ENCODE measurements around the gene C1QTNF12. TPM values are rescaled to one million over a fixed set of nuclear protein-coding genes. Genes with fewer than 3 reads are reported as not detected.
"Not testable (repeated sequence)": the region's sequence is repeated elsewhere in the genome, so short reads cannot be mapped to it uniquely, and the experiment has no call there.

The C1QTNF12 gene
- total and polyA plus RNA-seq, 2 experiments from 2014 or later = 3.8 to 6.6 TPM

- no peak overlapping the region for H2AFZ ChIP-seq
- H4K20me1 ChIP-seq (ENCODE audit: insufficient read depth, poor library complexity, severe bottlenecking) = no peaks in the 10 kb centered on the region
- H3K9me2 ChIP-seq (replicated peaks; ENCODE audit: insufficient read depth) = no peaks in the 10 kb centered on the region
- no peak overlapping the region for H3K4me3 ChIP-seq
- 97% methylated on average over 50 of the region's 50 CpGs for WGBS (ENCODE audit: low lambda C conversion rate, missing lambda C conversion rate)
- DNase-seq (ENCODE audit: low spot score) = no peak
- H3K79me2 ChIP-seq = peaks cover under 1% of the 10 kb centered on the region
- H3K4me2 ChIP-seq = no peak overlapping the region
- H3K4me1 ChIP-seq (ENCODE audit: insufficient read depth) = no peaks in the 10 kb centered on the region
- no peak overlapping the region for H3K27ac ChIP-seq
- H3K36me3 ChIP-seq (replicated peaks; ENCODE audit: insufficient read depth, low read depth) = no peaks in the 10 kb centered on the region
- no peaks in the 10 kb centered on the region for H3K9me3 ChIP-seq (ENCODE audit: low read depth)
- TF ChIP-seq EZH2 (IDR thresholded peaks at IDR 0.05; ENCODE audit: borderline replicate concordance) (no peak), CTCF (IDR thresholded peaks at IDR 0.05; ENCODE audit: poor library complexity) (no peak), EZH2phosphoT487 (IDR thresholded peaks at IDR 0.05; ENCODE audit: low read depth, severe bottlenecking, unreplicated experiment) (no peak)
- no peaks in the 10 kb centered on the region for H3K27me3 ChIP-seq
These were observed 7.6 kb upstream of the C1QTNF12 start for GRCh38 chr1:1253972-1254666.

GRCh38 chr1:1253314-1253713 is 6.8 kb upstream of the C1QTNF12 start:
- Histone ChIP-seq H3K4me1 (ENCODE audit: insufficient read depth) (no peaks in the 10 kb centered on the region), H3K4me2 (no peak overlapping the region), H3K9me2 (replicated peaks; ENCODE audit: insufficient read depth) (no peaks in the 10 kb centered on the region), H4K20me1 (ENCODE audit: insufficient read depth, poor library complexity, severe bottlenecking) (no peaks in the 10 kb centered on the region), H3K36me3 (replicated peaks; ENCODE audit: insufficient read depth, low read depth) (no peaks in the 10 kb centered on the region), H3K79me2 (no peaks in the 10 kb centered on the region), H2AFZ (no peak overlapping the region), H3K9me3 (ENCODE audit: low read depth) (no peaks in the 10 kb centered on the region), H3K27me3 (no peaks in the 10 kb centered on the region), H3K27ac (no peak overlapping the region), H3K4me3 (no peak overlapping the region)
- no peak for TF ChIP-seq EZH2 (IDR thresholded peaks at IDR 0.05; ENCODE audit: borderline replicate concordance)
- TF ChIP-seq EZH2phosphoT487 (IDR thresholded peaks at IDR 0.05; ENCODE audit: low read depth, severe bottlenecking, unreplicated experiment) = no peak
- TF ChIP-seq CTCF (IDR thresholded peaks at IDR 0.05; ENCODE audit: poor library complexity) = no peak
- DNase-seq (ENCODE audit: low spot score) = no peak
- WGBS (ENCODE audit: low lambda C conversion rate, missing lambda C conversion rate) = 96% methylated on average over 12 of the region's 12 CpGs

- 79% methylated on average over 14 of the region's 16 CpGs for WGBS (ENCODE audit: low lambda C conversion rate, missing lambda C conversion rate)
- Histone ChIP-seq H3K9me3 (ENCODE audit: low read depth) (no peaks in the 10 kb centered on the region), H3K27me3 (peaks cover 19% of the 10 kb centered on the region), H3K79me2 (no peaks in the 10 kb centered on the region), H4K20me1 (ENCODE audit: insufficient read depth, poor library complexity, severe bottlenecking) (no peaks in the 10 kb centered on the region), H3K4me2 (no peak overlapping the region), H3K4me3 (no peak overlapping the region), H3K27ac (no peak overlapping the region), H3K4me1 (ENCODE audit: insufficient read depth) (peaks cover 3% of the 10 kb centered on the region), H2AFZ (no peak overlapping the region), H3K36me3 (replicated peaks; ENCODE audit: insufficient read depth, low read depth) (no peaks in the 10 kb centered on the region), H3K9me2 (replicated peaks; ENCODE audit: insufficient read depth) (no peaks in the 10 kb centered on the region)
- DNase-seq (ENCODE audit: low spot score) = no peak
- no peak for TF ChIP-seq CTCF (IDR thresholded peaks at IDR 0.05; ENCODE audit: poor library complexity)
- no peak for TF ChIP-seq EZH2 (IDR thresholded peaks at IDR 0.05; ENCODE audit: borderline replicate concordance)
- TF ChIP-seq EZH2phosphoT487 (IDR thresholded peaks at IDR 0.05; ENCODE audit: low read depth, severe bottlenecking, unreplicated experiment) = no peak
These were observed 4.3 kb upstream of the C1QTNF12 start for GRCh38 chr1:1250786-1251284.

- H3K27ac ChIP-seq; H3K4me3 ChIP-seq; H4K20me1 ChIP-seq (ENCODE audit: insufficient read depth, poor library complexity, severe bottlenecking); H3K9me2 ChIP-seq (replicated peaks; ENCODE audit: insufficient read depth); H3K4me1 ChIP-seq (ENCODE audit: insufficient read depth); H2AFZ ChIP-seq; DNase-seq (ENCODE audit: low spot score); H3K79me2 ChIP-seq; H3K9me3 ChIP-seq (ENCODE audit: low read depth); H3K36me3 ChIP-seq (replicated peaks; ENCODE audit: insufficient read depth, low read depth); H3K4me2 ChIP-seq: not testable (repeated sequence)
- H3K27me3 ChIP-seq = peaks cover 24% of the 10 kb centered on the region
- 91% methylated on average over 12 of the region's 21 CpGs for WGBS (ENCODE audit: low lambda C conversion rate, missing lambda C conversion rate)
These were observed 1.7 kb upstream of the C1QTNF12 start for GRCh38 chr1:1248009-1248913.
